NCI-H1436 treated with DMSO at 0.1 percent for 48 hours (cell line): ENCODE data around the gene SLC15A2.
"Not testable (repeated sequence)": the region's sequence is repeated elsewhere in the genome, so short reads cannot be mapped to it uniquely, and the experiment has no call there.

Experiments
- DNase-seq: peaks from one replicate; lab custom pipeline; 2025; lab: John Stamatoyannopoulos, UW

The SLC15A2 gene, protein sequence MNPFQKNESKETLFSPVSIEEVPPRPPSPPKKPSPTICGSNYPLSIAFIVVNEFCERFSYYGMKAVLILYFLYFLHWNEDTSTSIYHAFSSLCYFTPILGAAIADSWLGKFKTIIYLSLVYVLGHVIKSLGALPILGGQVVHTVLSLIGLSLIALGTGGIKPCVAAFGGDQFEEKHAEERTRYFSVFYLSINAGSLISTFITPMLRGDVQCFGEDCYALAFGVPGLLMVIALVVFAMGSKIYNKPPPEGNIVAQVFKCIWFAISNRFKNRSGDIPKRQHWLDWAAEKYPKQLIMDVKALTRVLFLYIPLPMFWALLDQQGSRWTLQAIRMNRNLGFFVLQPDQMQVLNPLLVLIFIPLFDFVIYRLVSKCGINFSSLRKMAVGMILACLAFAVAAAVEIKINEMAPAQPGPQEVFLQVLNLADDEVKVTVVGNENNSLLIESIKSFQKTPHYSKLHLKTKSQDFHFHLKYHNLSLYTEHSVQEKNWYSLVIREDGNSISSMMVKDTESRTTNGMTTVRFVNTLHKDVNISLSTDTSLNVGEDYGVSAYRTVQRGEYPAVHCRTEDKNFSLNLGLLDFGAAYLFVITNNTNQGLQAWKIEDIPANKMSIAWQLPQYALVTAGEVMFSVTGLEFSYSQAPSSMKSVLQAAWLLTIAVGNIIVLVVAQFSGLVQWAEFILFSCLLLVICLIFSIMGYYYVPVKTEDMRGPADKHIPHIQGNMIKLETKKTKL

DNA sequence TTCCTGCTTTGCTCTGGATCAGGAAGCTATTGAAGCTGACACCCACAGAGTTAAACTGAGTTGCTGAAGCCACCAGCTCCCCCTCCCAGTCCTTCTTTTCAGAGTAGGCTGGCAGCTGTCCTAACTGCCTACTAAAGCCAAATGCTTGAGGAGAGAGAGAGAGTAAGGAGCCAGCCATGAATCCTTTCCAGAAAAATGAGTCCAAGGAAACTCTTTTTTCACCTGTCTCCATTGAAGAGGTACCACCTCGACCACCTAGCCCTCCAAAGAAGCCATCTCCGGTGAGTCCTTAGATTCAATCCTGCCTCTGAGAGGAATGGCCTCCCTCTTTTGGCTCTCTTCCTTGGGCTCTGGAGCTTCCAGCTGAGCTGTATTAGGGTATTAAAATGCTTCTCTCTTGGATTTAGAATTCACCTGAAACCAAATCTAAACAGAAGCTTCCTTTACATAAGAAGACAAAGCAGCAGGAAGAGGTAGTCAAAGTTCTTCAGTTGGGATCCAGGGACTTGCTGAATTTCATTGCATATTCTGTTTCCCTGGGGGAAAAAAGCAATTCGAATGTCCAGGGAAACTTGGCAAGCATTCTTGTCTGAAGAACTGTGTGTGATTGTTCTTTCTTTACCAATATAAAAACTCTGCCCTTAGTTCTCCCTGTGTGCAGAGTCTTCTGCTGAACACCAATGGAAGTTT lies at the start of gene SLC15A2:
Gene SLC15A2, plus strand, starts transcription at position 101 of the 690 bp plus-strand sequence. Its CDS starts 76 bp downstream, at position 177.
- no peak for DNase-seq

DNA sequence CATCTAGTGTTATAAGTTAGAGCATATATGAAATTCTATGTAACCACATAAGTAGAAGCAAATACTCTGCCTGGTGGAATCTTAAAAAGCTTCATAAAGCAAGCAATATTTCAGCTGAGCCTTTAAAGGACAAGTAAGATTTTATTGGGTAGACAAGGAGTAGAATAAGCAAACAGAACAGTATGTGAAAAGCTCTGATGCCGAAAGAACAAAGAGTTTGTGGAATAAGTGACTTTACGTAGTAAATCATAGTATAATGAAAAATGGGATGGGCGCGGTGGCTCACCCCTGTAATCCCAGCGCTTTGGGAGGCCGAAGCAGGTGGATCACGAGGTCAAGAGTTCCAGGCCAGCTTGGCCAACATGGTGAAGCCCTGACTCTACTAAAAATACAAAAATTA lies 49.3 kb upstream of the SLC15A2 start:
- DNase-seq: no peak

DNA sequence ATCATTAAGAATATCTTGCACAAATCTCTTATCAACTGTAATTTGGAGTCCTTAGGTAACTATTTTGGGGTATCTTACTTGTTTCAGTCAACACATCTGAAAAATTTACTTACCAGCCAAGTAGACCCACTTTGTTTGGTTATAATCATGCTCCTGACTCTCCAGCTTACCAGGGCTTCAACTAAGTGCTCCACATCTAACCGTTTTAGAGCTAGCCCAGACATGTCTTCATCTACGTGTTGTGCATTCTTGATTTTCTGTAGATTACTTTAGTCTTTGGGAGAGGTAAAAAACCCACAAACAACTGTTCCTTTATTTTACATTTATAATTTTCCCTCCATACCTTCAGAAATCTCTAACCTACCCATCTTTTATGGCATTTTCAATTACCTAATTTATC lies 41.9 kb upstream of the SLC15A2 start:
- DNase-seq: no peak

DNA sequence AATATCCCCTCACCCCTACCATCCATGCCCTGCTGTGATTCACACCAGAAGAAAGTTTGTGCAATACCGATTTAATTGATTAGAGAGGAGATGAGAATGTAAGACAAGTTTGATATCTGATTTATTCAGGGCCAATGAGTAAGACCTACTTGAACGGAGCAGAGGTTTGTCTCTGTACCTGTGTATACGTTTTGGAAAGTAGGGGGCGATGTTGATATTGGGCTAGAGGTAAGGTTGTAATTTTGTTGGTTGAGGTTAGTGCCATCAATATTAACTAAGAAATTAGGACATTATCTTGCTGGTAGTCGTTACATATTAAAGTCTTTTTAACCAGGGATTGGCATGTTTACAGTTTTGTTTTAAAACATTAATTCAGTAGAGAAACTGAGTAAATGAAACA lies 38.6 kb upstream of the SLC15A2 start:
- DNase-seq: no peak

DNA sequence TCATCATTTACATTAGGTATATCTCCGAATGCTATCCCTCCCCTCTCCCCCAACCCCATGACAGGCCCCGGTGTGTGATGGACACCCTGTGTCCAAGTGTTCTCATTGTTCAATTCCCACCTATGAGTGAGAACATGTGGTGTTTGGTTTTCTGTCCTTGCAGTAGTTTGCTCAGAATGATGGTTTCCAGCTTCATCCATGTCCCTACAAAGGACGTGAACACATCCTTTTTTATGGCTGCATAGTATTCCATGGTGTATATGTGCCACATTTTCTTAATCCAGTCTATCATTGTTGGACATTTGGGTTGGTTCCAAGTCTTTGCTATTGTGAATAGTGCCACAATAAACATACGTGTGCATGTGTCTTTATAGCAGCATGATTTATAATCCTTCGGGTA lies 36.4 kb upstream of the SLC15A2 start:
- DNase-seq: not testable (repeated sequence)

DNA sequence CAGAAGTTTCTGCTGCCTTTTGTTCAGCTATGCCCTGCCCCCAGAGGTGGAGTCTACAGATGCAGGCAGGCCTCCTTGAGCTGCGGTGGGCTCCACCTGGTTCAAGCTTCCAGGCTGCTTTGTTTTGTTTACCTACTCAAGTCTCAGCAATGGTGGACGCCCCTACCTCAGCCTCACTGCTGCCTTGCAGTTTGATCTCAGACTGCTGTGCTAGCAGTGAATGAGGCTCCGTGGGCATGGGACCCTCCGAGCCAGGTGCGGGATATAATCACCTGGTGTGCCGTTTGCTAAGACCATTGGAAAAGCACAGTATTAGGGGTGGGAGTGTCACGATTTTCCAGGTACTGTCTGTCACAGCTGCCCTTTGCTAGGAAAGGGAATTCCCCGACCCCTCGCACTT lies 31.0 kb upstream of the SLC15A2 start:
- DNase-seq: not testable (repeated sequence)

DNA sequence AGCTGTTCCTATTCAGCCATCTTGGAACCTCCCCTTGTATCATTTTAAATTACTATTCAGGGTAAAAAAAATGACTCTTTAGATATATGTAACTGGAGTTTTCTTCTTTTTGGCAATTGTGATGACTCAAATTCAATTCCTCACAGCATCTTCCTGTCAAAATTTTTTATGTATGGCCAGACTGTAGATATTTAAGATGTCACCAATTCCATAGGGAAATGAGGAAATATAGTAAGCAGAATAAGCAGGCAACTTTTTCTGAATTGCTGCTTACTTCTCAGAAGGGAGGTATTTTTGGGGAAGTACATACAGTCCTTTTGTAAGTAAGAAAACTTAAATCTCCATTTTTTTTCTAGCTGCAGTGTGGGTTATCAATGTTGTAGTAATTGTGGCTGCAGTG lies 30.4 kb upstream of the SLC15A2 start:
- no peak for DNase-seq

DNA sequence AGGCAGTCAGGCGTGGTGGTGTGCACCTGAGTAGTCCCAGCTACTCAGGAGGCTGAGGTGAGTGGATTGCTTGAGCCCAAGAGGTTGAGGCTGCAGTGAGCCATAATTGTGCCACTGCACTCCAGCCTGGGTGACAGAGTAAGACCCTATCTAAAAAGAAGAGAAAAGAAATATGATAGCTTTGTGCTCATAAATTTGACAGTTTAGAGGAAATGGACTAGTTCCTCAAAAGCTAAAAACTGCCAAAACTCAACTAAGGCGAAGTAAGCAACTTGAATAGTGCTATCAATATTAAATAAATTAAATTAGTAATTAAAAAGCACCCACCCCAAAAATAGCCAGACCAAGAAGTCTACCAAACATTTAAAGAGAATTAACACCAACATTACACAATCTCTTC lies 24.5 kb upstream of the SLC15A2 start:
- DNase-seq: no peak

DNA sequence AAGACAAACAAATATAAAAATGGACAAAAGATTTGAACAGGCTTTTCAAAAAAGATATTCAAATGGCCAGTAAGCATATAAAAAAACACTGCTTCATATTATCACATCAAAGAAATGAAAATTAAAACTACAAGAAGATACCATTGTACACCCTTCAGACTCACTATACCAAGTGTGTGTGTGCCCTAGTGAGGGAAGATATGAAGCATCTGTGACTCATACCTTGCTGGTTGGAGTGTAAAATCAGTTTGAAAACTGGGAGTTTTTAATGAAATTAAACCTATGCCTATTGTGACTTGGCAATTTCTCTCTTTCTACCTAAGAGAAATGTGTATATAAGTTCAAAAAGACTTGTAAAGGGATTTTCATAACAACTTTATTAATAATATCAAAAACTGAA lies 23.5 kb upstream of the SLC15A2 start:
- no peak for DNase-seq

DNA sequence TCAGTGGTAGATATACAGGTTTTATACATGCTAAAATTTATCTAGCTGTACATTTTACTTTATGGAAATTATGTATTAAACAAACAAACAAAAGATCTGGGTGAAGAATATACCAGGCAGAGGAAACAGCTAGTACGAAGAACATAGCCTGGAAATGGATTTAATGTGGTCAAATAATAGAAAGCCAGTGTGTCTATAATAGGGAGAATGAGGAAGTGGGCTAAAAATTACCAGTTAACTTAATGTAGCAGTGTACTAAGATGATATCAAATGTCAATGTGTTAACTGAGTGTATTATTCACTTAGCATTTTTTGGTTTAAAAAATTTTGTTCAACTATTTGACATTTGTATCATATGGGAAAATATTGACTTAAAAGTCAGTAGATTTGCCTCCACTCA lies 22.8 kb upstream of the SLC15A2 start:
- no peak for DNase-seq

DNA sequence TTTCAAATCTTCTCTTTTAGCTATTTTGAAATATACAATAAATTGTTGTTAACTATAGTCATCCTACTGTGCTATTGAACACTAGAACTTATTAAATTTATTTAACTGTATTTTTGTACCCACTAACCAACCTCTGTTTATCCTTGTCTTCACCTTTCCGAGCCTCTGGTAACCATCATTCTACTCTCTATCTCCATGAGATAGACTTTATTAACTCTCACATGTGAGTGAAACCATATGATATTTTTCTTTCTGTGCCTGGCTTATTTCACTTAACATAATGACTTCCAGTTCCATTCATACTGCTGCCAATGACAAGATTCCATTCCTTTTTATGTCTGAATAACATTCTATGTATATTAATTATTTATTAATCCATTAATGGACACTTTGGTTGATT lies 15.8 kb upstream of the SLC15A2 start:
- DNase-seq: no peak

DNA sequence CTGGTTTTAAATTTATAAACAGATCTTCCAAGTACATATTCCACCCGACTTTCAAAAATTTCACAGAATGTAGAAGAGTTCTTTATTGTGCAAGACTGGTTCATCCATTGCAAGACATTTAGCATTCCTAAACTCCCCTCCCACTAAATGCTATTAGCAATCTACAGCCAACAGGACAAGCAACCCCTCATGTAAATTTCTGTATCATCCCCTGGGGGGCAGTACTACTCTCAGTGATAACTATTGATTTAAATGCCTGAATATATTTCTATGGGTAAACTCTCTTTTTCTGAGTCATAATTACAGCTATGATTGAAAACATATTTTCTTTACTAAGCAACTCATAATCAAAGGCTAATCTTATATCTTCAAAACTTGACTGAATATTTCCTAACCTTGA lies 10.7 kb upstream of the SLC15A2 start:
- no peak for DNase-seq

DNA sequence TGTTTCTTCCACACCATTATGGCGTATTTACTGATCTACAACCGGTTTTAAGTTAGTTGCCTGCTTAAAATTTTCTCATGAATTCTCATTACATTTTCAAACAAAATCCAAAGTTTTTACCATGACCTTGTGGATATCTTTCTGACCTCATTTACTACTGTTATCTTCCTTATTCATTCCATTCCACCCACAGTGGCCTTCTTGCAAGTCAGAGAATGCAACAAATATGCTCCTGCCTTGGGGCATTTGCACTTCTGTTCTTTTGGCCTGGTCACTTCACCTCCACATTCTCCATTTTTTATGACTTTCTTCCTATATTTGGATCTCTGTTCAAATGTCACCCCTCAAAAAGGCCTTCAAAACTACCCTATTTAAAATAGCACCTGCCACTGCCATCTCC lies 8.8 kb upstream of the SLC15A2 start:
- DNase-seq: no peak

DNA sequence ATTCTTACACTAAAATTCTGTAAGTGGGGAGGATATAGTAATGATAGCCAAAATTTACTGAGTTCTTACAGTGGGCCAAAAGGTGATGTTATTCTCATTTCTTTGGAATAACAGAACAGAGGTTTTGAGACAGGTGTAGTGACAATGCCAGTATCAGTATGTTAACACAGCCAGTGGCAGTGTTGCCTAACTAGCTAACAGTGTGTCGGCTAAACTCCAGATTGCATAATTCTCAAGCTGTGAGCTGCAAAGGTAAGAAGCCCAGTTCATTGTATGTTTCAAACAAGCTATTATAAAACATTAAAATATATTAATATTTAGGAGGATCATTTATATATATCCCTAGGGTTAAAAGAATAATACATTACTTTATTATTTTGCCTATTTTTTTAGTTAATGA lies 920 bp downstream of the SLC15A2 start:
- no peak for DNase-seq

DNA sequence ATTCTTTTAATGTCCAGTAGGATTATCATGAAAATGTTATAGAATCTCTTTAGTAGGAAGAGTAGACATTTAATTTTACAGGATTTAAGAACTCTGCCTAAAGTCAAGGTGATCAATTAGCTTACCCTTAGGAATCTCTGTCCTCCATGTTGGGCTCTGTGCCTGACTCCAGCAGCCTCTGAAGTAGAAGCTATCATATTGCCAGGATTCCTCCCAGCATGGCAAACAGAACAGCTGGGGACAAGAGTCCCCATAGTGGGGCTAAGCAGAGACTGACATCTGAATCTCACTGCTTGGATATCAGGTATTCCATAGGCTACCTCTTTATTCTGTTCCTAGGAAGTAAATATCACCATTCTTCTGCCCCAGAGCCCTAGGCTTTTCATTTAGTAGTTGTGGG lies 1.5 kb downstream of the SLC15A2 start:
- DNase-seq: no peak

DNA sequence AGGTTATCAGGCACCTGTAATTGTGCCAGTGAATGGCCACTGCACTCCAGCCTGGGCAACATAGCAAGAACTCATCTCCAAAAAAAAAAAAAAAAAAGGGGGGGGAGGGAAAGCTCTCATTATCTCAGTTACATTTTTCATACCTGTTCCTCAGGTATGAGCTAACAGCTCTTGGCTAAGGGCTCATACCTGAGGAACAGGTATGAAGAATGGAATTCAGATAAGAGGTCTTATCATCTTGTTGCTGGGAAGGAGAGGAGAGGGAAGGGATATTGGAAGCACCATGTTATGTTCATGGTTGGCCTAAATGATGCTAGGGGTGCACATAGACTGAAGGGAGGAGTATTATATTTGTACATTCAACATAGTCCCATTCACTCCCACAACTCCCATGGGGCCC lies 2.6 kb downstream of the SLC15A2 start:
- no peak for DNase-seq

DNA sequence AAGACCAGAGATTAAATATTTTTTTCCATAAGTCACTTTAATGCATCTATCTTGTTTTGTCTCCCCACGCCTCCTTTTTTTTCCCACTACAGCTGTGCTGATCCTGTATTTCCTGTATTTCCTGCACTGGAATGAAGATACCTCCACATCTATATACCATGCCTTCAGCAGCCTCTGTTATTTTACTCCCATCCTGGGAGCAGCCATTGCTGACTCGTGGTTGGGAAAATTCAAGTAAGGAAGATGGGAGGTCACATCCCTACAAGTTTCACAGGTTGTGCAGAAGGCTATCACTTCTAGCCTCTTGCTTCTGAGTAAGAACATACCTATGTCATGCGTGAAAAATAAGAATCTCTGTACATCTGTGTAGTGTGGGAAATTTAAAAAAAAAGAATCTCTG lies 3.1 kb downstream of the SLC15A2 start:
- no peak for DNase-seq

DNA sequence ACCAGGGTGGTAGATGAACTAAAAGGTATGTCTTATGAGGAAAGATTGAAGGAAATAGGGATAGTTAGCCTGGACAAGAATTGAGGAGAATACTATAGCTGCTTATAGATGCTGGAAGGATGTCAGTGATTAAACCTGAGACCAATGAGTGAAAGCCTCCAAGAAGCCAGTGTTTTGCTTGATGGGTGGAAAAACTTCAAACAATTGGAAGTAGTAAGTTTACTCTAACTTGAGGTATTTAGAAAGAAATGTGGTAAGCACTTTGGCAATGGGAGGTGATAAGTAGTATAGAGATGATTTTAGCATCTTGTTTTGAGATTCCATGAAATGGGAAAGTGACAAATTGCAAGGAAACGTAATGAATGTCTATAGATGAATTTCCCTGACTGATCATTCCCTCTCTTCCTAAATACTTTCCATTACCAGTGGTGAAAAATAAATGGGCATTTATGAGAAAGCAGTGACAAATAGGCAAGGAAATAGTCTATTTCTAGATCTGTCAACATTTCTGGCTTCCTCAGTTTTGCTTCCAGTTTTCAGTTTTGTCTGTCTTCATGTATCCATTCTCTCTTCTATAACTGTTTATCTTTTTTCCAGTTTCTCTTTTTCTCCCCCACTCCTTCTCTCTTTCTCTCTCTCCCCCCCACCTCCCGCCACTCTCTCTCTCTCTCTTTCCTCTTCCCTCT lies 19.2 kb downstream of the SLC15A2 start:
- no peak for DNase-seq

DNA sequence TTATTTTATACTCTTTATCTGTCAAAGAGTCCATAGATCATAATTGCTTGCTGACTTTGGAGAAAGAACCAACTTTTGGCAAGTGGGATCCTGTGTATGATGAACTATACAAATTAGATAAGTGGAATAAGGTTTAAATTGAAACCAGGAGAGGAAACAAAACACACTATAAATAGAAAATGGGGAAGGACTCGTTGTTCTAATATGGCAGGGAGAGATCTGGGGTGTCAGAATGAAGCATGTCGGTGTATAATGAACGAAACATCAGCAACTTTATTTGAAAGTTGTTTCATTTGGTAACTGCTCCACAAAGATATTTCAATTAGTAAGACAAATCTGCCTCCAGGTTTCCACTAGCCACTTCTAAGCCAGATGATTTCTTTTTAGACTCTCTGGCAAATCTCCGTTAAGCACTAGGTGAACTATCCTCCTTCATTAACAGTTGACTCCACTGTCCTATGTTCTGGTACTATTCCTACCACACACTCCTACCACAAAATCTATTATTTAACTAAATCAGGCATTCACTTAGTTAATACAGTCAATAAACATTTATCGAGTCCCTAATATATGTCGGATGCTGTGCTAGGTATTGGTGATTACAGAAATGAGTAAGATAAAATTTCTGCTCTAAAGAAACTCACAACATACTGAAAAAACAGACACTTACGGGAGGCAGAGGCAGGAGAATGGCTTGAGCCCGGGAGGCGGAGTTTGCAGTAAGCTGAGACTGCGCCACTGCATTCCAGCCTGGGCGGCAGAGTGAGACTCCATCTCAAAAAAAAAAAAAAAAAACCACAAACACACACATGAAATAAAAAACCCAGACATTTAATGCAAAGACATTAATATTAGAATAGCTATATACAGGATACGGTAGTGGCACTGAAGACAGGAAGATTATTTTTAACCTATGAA lies 20.1 kb downstream of the SLC15A2 start:
- DNase-seq: no peak

DNA sequence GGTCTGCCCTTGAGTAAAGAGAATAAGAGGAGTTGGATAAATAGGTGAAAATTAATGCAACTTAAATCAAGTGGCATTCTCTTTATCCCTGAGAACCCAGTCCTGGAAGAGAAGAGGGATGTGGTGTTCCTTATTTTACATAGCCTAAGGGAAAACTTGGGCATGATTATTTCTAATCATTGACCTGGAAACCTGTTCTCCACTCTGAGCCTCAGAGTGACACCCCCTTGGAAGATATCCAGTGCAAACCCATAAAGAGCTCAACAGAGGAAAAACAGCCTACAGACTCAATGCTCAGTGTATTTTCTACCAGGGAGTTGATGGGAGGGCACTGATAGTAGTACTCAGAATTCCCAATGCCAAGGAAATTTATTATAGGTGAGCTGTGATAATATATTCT lies 22.0 kb downstream of the SLC15A2 start:
- DNase-seq: no peak

DNA sequence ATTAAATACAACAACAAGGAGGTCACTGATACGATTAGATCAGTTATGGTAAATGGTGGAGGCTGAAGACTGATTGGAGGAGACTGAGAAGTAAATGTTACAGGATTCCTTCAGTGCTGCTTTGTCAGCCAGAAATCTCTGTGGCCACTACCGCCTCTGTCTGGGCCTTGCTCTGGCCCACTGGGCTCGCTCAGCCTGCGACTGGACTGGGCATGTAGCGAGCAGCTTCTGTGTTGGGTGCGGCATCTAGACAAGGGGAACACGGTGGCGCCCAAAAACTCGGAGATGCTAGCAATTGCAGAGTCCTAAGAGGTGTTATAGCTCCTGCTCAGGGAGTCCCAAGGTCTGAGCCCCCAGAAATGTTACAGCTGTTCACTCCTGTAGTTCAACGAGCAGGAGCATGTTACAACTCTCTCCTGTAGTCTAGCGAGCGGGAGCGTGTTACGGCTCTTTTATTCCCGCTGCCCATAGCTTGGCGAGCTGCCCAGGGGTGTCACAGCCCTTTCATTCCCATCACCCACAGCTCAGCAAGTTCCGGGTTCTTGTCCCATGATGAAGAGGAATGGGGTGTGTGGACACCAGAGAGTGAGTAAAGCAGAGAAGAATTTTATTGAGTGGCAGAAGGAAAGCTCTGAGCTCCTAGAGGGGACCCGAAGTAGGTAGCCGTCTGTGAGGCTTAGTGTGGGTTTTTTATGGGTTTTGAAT lies 24.7 kb downstream of the SLC15A2 start:
- no peak for DNase-seq
